Islet precursor cell (in vitro differentiated cells): Measurements from ENCODE around the gene DTX4.
A peak's percentile ranks its signal among the peaks of the same experiment; 100 is the strongest.

Experiments used
- DNase-seq: peaks from one replicate; pipeline ENCODE4 v3.0.0-alpha.2; 2018

DTX4 gene

DNA sequence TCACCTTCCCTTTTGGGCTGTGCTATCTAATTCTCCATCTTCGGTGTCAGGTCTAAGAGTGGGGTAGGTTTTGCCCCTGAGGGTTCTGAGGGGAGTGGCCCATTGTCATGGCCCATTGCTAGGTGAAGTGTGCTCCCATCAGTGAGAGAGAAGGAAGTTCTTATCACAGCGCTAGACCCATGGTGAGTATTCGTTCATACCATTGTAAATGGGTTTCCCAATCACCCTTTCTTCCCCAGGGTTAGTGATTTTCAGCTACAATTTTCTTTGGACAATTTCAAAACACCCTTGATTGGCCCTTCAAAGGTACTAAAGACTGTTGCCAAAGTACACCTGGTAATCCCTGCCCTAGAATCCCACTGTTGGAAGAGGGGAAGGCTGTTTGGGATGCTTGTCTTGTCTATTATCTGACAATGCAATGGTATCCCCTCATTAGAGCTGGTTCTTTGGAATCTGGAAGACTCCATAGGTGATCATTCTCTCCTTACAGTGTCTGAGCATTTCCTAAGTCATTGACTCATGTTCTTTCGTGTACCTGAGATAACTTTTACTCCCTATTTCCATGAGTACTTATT, 20.6 kb downstream of the DTX4 start:
- no peak for DNase-seq

DNA sequence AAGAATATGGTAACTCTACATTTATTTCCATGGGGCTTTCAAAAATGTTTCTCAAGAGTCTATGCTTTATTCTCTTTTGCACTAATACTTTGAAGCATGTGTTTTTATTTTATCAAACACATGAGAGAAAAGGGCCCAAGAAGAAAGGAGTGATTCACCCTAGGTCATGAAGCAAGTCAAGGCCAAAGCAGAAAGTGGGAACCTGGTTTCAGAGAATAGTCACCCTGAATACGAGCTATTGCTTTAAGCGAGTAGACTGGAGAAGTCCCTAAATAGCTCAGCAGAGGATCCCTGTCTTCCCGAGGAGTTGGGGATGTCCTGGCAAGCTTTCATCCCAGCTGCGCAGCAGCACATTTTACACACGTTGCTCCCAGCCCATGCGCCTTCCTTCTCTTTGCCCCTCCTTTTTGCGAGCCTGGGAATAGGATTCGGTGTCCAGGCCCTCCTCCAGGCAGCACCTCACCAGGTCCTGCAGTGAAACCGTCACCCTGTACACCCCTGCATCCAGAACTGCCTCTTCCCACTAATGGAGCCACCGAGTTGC, 21.7 kb downstream of the DTX4 start:
- DNase-seq: no peak

DNA sequence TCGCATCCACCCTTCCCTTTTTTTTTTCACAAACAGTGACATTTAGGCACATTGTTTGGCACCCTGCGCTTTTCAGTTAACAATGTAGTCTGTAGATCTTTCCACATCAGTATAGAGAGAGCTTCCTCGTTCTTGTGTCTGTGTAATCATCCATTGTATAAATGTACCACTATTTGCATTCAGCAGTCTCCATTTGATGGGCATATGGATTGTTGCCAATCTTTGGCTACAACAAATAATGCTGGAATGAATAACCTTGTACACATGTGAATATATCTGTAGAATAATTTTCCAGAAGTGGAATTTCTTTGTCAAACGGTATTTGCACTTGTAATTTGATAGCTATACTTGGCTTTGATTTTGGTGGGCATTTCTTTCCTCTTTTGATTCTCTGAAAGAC, 23.7 kb downstream of the DTX4 start:
- no peak for DNase-seq

DNA sequence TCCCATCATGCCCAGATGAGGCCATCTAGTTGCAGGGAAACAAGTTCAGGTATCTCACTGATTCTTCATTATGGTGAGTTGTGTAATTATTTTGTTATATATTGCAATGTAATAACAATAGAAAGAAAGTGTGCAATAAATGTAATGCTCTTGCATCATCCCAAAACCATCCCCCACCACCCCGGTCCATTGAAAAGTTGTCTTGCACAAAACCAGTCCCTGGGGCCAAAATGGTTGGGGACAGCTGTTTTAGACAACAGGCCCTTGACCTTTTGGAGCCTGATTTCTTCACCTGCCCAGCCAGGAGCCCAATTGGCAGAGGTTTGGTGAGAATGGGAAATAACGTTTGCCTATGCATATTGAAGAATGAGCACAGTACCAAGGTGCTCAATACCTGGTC, 24.8 kb downstream of the DTX4 start:
- no peak for DNase-seq

DNA sequence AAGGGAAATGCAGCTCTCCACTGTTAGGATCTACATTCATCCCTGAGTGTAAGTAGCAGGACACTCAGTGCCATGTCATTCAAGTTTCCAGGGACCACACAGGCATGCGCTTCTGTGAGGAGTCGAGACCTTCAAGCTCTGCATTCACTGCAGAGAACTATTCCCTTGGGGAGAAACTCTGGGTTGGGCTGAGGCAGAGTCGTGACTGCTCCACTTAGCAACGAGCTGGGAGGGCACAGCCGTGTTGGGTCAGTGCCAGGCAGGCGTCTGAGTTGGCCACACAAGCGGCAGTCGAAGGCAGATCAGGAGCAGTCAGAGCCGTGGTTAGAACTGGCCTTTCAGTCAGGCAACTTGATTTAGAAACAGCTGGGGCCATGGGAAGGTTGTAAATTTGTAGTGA, 26.1 kb downstream of the DTX4 start:
- DNase-seq: no peak

DNA sequence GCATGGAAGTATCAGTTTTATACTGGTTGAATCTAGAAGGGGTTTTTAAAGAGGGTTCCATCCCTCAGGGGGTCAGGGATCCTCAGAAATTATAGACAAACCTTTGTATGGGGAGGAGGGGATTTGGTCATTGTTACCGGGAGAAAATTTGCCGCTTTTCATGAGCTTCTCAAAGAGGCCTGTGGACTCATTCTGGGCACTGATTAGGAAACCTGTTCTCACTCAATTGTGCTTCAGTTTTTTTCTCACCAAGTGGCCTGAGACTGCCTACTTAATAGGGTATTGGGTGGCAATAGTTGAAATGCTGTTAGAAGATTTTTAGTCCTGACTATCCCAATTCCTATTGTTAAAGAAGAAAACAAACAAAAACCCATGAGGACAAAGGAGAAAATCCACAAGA, 26.8 kb downstream of the DTX4 start:
- DNase-seq: no peak

DNA sequence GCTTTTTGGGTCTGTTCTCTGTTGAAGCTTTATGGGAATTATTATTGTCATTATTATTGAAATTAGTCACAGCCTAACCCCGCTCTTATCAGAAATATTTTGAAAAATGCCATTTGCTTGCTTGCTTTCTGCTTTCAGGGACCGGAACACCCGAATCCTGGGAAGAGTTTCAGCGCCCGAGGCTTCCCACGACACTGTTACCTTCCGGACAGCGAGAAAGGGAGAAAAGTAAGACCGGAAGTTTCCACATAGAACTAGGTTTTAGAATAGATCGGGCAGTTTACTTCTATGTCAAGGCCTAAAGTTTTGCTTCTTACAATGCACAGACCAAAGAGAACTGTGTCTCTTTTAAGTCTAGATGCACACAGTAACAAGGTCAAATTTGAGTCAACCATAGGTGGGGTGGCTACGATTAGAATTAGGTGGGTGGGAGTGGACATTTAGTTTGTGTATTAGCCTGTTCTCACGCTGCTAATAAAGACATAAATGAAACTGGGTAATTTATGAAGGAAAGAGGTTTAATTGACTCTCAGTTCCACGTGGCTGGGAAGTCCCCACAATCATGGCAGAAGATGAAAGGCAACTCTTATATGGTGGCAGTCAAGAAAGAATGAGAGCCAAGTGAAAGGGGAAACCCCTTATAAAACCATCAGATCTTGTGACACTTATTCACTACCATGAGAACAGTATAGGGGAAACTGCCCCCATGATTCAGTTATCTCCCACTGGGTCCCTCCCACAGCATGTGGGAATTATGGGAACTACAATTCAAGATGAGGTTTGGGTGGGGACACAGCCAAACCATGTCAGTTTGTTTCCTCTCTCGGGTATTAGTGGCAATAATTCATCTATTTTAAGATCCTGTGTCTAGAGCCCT, 27.9 kb downstream of the DTX4 start:
- no peak for DNase-seq

DNA sequence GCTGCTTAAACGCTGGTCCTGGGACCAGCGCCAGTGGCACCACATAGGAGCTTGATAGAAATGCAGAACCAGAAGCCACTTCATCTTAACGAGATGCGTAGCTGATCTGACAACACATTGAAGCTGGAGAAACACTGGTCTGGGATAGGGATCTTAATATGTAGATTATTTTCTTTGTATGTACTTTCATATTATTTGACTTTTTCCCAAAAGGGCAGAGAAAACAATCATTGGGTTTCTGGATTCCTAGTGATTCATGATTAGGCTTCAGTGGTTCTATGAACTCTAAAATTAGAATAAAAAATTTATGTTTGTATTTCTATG, 28.5 kb downstream of the DTX4 start:
- DNase-seq: no peak

DNA sequence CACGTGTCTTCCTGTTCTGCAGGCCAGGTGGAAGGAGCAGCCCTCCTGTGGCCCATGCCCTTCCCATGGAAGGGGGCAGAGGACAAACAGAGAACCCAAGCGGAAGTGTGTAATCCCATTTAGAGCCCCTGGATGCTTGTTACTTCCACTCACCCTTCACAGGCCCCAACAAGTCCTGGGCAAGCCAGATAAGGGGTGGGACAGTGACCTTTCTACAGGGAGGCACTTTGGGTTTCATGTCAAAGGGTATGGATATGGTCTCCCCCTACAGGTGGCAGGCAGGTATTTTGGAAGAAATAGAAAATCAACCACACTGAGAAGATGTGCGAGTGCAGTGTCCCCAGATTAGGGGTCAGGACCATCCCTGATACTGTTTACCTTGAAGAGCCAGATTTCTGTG, 29.4 kb downstream of the DTX4 start:
- no peak for DNase-seq

DNA sequence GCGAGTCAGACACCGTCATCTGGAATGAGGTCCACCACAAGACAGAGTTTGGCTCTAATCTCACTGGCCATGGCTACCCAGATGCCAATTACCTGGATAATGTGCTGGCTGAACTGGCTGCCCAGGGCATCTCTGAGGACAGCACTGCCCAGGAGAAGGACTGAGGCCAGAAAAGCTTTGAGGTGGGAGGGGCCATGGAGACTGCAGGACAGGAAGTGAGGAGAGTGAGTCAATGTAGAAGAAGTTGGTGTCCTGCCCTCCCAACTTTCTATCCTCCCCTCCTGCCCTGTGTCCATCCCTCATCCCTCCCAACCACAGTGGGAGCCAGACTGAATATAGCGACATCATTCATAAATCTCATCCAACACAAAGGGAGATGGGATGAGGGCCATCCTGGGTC, 32.8 kb downstream of the DTX4 start:
- DNase-seq: no peak

DNA sequence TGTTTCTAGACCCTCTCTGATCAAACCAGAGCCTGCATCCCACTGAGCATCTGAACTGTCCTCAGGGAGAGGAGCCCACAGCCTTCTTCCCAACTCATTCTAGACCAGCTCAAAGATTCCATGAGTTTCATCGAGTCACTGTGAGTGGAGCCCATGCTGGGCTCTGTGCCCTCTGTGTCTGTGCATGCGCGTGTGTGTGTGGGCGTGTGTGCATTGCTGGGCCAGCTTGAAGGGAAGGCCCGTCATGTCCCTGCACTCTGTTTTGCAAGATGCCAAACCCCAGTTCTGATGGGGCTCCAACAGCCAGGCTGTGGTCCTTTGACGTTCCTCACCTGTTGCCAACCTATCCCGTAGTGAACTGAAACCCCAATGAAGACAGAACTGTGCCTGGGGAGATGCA, 33.7 kb downstream of the DTX4 start:
- DNase-seq: no peak

DNA sequence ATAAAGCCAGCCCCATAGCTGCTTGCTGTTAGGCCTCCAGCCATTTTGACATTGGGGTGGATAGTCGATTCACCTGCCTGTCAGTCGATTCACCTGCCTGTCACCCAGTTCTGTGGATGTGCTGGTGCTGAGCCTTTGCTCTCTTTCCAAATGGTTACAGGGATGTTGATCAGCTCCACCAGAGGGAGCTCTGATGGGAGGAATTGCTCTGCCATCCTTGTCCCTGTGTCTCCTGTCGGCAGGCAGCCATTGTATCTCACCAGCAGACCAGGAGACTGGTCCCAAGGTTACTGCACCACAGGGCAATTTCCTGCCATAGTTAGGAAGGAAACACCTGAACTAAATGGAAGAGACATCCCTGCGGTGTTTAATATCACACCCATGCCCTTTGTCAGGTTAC, 34.7 kb downstream of the DTX4 start:
- DNase-seq: peak; percentile 72

DNA sequence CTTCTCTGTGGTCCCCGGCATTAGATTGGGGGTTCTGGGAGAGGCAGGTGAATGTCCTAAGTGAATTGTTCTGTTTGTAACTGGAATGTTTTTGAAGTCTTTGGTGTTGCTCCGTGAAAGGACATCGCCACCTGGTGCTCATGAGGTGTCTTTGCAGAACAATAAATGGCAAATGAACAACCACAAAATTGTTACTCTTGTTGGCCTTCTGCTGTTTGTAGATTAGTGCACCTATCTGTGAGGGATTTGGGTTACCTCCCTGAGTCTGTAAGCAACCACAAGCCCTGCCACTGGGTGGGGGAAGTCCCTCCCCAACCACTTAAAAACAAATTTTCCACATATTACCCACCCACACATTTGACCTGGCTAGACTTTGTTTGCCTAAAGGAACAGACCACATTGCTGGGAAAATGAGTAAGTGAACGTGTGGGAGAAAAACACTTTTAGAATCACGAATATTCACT, 36.1 kb downstream of the DTX4 start:
- peak; percentile 61 for DNase-seq

DNA sequence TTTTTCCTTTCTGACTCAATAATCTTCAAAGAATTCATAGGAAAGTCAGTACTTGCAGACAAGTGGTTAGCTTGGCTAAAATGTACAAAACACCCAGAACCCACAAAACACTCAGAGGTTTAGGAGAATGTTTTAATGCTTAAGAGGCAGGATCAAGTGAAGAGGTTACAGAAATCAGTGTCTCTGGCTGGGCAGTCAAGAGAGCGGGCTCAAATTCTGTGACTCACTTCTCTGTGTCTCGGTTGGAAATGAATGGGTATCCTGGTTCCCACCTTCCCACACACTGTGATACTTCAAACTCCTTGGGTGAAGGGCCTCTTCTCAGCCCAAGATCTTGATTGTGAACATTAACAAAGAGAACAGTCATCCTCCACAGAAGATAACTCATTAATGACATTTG, 37.0 kb downstream of the DTX4 start:
- no peak for DNase-seq

DNA sequence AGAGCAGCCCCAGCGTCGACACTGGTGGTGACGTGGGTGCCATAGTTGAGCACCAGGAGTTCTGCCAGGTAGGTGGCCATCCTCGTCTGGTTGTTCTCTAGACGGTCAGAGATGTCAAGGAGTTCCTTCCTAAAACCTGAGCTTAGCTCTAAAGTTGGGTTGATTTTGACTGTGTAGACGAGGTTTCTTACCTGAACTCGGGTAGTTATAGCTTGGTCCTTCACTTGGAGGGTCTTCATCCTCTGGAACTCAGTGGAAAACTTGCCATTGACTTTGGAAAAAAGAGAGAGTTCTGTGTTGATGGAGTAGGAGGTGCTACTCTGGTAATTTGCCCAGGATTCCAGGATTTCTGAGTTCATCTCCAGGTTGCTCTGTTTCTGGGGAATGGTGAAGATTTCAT, 40.3 kb downstream of the DTX4 start:
- DNase-seq: no peak

DNA sequence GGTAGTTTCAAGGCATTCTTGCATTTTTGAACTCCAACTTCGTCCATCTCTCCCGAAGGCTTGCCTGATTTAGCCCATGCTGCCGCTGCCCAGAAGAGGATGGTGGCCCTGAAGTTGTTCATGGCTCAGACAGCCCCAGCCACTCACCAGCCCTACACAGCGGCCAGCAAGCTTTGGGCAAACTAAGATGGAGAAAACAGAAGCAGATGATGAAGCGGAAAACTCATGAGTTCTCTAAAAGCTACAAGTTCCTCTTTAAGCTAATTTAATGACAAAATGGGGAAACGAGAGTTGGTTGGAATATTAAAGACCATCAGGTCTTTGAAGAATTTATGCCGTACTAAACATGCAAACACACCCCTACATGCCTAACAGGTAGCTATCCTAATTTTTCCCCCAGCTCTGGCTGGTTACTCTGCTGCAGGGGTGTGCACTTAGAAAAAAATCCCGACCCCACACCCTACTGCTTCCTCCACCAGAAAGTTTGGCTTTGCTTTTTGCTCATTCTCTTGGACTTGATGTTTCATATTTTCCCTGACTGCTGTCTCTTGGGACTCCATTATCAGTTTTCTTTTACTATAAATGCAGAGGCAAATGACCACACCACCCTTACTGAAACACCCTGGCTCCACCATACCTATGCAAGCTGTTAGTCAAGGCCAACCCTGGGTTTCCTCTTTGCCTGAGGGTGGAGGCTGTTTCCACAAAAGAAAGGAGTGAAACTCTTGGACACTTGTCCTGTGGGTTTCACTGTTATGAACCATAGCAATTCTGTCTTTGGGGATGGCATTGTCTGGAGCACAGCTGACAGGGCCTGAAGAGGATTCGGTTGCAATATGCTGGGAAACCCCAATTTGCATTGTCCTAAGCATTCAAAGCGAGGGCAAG, 41.1 kb downstream of the DTX4 start, which contains the start of gene MPEG1:
Gene MPEG1 (minus strand): TSS at position 184 of the 888 bp plus-strand sequence. CDS start 62 bp downstream, at position 122.
- DNase-seq: no peak

DNA sequence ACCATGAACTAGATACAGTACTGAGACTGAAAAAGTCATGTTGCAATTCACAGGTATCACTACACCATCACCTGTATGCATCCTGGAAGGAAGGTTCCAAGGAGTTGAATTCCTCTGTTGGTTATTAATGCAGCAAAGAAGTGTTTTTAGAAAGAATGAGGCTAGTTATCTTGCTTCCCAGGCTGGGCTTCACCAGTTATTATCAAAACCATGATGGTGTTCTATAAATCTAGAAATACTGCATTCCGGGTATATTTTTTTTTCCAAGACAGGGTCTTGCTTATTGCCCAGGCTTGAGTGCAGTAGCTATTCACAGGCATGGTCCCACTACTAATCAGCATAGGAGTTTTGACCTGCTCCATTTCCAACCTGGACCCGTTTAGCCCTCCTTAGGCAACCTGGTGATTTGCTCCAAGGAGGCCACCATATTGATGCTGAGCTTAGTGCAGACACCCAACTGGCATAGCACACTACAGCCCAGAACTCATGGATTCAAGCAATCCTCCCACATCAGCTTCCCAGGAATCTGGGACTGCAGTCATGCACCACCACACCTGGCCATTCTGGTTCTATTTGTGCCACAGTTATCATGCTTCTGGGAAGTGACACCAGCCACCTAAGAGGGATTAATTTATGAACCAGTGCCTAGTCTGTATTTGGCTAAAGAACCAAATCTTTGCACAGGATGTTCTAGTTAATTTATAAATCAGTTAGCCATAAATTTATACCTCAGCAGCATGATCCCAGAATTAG, 42.4 kb downstream of the DTX4 start:
- DNase-seq: no peak

DNA sequence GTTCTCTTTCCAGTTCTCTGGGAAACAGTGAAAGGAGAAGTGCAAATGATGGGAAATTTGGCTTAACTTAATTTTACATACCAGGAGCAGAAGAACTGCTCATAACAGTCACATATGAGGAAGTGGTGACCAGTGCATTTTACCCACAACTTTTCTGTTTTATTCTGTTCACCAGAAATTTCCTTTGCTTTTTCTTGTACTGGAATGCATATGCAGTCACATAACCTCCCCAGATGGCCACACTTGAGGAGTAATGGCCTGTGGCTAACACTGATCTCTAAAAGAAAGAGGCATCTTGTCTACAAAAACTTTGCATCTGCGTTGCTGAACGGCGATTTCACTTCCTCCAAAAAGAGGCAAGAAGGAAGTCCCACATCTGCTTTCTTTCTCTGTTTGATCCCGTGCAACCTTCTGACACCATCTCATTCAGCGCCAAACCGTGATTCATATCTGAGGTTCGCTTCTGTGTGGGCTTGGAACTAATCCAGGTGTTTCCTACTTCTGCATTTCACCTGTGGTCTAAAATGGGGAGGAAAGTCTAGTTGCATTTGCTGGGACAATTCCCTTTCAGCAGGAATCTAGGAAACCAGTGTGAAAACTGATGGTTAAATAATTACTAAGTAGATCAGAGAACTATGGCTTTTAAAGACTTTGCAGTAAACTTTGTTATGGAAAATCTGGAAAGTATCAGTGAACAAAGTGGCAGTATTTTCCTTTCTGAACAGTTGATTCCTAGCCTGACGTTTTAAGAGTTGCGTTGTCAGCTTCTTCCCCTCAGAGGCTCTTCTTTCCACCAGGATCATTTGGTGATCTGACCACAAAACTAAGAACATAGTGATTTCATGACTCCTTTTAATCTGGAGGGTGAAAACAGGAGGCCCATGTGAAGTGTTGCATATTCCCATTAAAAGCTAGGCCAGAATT, 45.0 kb downstream of the DTX4 start:
- DNase-seq: no peak

DNA sequence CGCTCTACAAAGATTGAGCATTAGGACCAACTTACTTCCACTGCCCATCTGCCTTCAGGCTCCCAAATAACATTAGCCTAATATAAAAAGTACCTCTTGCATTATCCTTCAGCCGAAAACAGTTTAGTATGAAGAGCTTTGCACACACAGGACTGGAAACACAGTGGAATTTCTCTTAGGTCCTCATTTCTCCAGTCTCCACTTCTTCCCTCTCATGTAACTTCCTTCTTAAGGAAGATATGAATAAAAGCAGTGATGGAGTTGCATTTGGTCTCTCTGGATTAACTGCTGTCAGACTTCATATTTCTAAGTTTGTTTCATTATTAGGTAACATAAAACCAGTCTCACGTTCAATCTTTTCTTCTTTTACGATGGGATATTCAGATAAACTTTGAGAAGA, 46.4 kb downstream of the DTX4 start:
- DNase-seq: no peak

DNA sequence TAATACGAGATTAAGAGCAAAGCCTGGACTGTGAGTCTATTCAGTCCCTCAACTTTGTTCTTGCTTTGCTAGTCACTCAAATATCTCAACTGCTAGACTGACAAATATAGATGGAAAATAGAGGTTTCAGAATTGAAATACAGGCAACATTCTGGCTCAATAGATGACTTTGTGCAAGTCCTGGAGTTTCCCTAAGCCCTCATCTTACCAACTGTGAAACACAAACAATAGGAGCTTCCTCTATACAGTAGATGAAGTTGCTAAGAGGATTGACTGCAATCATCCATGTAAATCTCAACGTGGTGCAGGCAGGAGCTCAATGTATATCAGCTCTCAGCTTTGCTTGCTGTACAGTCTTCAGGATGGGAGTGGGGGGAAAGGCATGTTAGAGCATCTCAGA, 47.0 kb downstream of the DTX4 start:
- DNase-seq: no peak

DNA sequence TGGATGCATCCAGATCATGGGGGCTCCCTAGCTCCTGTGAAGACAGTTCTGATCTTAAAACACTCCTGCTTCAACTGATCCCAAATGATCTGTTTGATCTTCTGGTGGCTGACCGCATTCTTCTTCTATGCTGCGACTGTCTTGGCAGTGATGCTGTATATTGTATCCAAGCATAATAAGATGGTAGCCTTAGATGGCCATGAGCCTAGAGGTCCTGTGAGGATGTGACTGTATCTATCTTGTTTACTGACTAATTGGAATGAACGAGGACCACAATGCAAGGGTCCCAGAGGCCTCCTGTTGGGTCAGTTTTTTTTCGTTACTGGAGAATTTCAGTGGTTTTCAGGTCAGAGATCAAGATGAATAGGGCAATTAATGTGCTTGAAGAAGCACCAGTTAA, 47.9 kb downstream of the DTX4 start:
- DNase-seq: no peak

DNA sequence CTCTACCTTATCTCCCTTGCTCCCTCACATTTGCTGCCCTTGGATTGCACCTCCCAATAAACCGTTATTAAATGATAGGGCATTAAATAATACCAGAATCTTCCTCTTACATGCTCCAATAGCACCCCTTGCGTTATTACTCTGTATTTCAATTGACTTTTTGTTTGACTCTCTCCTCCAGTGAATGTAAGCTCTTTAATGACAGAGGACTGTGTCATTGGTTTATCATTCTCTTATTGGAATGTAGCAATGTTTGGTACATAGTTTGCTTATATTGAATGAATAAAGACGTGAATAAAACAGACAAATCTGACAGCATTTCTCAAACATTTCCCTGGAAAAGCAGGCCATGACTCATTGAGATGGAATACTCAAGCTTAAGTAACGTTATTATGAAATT, 49.5 kb downstream of the DTX4 start:
- DNase-seq: no peak
